ENCODE data around the gene ANXA6.

- TF ChIP-seq POLR2A (IDR thresholded peaks at IDR 0.05; ENCODE audit: low read length) (no peak), GATA1 (IDR thresholded peaks at IDR 0.05; ENCODE audit: low read depth, low read length) (no peak)
These were observed 81.8 kb downstream of the ANXA6 start for GRCh38 chr5:151075698-151076331.
